CD4-positive, alpha-beta T cell treated with Interleukin-6 for 4 hours (primary cell): ENCODE measurements around the gene BRD2.

ENCODE experiments used
- DNase-seq: peaks from one replicate; pipeline ENCODE4 v3.0.0-alpha.2; 2020; ENCODE audit warnings: mixed read lengths

The BRD2 gene

DNA sequence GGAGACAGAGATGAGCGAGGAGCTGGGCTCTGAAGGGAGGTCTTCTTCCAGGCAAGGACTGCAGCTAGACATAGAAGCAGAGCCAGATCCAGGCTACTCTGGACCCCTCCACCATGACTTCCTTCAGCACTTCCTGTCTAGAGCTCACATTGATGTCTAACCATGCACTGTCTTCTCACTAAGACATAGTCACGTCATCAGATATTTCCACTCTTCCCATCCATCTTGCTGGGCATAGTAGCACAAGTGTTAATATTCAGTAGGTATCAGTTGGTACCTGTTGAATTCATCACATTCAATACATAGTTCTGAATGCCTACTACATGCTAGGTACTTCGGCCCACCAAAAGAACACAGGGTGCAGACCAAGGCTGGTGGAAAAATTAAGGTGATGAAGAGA, 18.4 kb upstream of the BRD2 start:
- DNase-seq, result no peak

DNA sequence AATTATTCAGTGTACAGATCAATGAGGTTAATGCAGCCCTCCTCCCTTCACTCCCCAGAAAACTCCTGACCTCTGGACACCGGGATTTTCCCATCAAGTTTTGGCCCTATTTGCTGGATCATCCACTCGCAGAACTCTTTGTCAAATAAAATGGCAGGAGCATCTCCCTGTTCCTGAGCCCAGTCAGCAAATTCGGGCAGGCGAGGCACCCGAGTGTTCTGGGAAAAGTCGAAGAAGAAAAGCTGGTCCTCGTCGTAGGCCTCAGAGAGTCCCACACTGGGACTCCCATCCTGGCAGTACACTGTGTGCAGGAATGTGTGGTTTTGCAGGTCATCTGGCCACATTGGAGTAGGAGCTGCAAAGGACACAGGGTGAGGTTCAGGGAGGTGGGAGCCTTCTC, 17.9 kb upstream of the BRD2 start:
- DNase-seq, result no peak

- peak; percentile 81 for DNase-seq
These were observed 15.3 kb upstream of the BRD2 start, which contains the start of gene HLA-DMA for GRCh38 chr6:32952817-32953739. Gene HLA-DMA (minus strand): TSS chr6:32953097. CDS start chr6:32953036, 61 bp downstream.

DNA sequence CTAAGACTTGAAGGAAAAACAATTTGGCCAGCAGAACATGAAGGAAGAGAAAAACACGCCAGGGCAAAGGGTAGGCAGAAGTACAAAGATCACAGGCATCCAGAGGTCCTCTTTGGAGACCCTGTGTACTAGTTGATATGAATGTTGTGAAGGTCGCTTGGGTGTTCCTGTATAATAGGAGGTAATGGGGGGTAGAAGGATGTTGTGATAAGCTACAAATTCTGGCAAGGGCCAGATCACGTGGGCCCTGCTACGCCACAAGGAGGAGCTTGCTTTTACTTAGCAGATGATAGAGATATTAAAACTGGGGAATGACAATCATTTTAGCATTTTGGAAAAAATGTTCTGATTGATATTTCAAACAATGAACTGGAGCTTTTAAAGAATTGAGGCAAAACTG, 14.6 kb upstream of the BRD2 start:
- DNase-seq, result no peak

- no peak for DNase-seq
These were observed 14.1 kb upstream of the BRD2 start for GRCh38 chr6:32954267-32954666.

DNA sequence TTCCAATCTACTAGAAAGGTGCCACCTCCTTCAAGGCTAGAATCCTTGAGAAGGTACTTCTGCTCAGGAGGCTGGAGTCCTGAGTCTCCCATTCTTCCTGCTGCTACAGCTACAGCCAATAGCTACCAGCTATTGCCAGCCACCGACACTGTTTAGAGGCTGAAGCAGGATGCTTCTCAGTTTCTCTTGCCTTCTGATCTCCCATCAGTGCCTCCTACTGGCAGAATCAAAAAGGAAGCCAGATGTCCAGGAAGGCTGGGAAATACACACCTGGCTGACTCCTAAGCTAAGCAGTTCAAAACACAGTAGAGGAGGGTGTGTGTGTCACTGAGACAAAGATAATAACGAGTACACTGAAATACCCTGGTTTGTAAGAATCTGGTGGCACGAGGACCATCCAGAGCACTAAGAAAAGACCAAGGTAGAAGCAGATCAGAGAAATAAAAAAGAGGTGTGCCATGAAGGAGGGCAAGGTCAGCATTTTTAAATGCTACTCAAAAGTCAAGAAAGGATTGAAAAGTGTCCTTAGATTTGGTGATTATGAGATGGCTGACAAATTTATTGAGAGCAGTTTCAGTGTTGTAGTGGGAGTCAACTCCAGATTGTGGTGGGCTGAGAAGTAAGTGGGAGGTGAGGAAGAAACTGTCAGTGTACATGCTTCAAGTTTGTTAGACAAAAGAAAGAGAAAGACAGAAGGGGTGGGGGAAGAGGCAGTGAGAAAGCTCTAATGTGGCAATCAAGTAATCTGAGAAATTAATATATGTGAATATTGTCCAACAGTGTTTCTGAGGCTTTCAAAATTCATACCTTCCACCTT, 13.2 kb upstream of the BRD2 start:
- DNase-seq, result peak; percentile 48

GRCh38 chr6:32956176-32956575, 12.2 kb upstream of the BRD2 start:
- DNase-seq, result no peak

DNA sequence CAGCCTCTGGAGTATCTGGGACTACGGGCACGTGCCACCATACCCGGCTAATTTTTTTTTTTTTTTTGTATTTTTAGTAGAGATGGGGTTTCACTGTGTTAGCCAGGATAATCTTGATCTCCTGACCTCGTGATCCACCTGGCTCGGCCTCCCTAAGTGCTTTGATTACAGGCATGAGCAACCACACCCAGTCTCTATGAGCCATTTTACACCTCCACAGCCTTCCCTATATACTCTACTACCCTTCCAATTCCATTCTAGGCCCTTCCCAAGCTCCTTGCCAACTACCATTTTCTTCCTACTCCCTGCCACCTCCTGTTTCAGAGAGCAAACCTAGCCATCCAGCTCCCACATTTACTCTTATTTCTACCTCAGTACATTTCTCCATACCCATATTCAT, 7.8 kb upstream of the BRD2 start:
- no peak for DNase-seq

- DNase-seq, result no peak
These were observed 6.1 kb upstream of the BRD2 start for GRCh38 chr6:32962213-32962826.

DNA sequence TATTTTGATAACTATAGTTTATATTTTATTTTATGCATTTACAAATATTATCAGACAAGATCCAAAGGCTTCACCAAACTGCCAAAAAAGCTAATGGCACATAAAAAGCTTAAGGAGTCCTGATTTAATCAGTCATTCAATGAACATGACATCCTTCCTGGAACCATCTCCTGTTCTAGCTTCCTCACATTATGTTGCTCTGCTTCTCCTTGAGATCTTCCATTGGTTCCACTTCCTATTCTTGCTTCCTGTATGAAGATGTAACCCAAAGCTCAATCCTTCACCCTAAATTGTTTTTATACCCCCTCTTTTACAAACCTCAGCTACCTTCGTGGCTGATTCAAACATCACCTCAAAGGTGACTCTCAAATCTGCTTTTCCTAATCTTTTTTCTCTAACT, 4.5 kb upstream of the BRD2 start:
- no peak for DNase-seq

DNA sequence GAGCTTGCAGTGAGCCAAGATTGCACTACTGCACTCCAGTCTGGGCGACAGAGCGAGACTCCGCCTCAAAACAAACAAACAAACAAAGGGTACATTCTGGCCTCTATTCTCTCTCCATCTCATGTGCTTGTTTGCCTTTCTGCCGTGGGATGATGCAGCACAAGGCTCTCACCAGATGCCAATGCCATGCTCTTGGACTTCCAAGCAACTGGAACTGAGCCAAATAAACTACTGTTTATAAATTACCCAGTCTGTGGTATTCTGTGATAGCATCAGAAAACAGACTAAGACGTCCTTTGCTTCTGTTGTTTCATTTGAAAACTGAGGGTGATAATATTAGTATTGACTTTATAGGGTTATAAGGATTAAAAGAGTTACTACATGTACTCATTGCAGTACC, 3.6 kb upstream of the BRD2 start:
- DNase-seq, result no peak

DNA sequence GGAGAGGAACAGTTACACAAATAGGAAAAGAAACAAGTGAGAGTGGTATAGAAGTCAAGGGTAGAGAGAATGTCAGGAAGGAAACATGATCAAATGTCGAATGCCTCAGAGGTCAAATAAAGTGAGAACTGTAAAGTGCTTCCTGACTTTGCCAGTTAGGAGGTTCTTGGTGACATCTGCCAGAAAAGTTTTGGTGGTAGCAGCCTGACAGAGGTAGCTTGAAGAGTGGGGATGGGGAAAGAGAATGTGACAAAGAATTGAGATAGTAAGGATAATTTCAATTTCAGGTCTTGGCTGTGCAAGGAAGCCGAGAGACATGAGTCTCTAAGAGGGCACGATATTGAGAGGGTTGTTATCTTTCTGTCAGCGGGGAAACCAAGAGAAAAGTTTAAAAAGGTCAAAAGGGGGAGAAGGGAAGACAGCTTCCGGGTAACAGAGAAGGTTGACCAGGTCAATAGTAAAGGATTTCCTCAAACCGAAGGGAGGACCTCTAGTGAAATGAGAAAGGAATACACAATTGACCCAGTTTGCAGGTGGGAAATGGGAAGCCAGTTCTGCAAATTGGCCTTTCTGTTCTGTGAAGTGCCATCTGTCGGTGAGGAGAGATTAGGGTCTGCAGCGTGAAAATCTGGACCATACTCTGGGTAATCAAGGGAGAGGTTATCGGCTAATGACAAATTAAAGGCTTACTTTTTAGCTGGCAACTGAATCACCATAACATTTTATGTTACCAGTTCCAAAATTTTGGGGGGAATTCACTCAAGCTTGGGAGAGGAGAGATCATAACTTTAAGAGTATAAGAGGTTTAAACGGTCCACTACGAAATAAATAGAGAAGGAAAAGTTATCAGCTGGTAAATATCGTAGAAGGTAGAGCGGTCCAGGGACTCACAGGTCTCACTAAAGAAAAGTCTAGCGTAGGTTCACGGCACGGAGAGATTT, 973 bp upstream of the BRD2 start:
- DNase-seq, result peak; percentile 40

GRCh38 chr6:32968867-32969684, 682 bp downstream of the BRD2 start:
- peak; percentile 55 for DNase-seq

- DNase-seq, result peak; percentile 75
These were observed 1.5 kb downstream of the BRD2 start for GRCh38 chr6:32969685-32970412.

DNA sequence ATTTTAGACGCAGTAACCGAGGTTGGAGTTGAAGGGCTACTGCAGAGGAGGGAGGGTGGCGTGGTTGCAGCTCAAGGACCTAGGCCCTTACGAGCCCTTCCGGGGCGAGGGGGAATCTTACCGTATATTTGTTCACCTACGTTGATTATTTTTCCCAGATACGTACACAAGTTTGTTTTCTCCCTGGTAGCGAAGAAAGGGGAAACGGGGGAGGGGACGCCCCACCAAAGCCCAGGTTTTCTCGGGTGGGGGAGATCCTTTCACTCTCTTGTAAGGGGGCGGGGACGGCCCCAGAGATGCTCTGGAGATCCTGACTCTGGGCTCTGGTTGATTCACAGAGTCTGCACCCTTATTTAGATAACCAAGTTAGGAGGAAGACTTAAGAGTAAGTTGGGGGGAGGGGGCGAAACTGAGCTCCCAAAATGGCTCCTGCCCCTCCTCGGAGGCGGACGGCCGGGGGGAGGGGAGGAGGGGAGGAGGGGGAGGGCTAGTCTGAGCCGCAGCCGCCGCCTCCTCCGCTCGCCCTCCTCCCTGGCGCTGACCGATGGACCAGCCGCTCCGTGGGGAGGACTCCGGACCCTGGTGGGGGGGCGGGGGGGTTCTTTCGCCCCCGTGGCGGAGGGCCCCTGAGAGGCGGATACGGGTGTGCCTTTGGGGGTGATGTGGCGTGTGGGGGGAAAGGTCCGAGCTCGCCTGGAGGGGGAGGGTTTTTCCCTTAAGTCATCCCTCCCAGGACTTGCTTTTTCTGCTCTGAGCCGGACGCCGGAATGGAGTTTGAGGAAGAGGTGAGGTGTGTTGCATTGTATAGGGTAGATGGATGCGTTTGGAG, 2.2 kb downstream of the BRD2 start:
- DNase-seq, result peak; percentile 85

DNA sequence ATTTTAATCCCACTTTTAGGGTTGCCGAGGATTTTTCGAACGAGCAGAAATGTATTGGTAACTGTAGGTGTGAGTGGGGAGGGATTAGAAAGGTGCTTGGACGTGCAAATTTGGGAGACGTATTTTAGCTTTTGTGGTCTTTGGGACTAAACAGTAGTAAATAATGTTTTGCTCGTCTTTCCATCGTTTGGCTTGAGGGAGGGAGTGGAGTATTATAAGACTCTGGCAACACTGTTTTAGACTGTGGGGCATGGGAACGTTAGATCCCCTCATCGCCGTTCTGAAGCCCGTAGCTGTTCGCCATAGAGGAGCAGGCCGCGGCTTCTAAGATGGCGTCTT, 2.8 kb downstream of the BRD2 start:
- DNase-seq, result no peak

DNA sequence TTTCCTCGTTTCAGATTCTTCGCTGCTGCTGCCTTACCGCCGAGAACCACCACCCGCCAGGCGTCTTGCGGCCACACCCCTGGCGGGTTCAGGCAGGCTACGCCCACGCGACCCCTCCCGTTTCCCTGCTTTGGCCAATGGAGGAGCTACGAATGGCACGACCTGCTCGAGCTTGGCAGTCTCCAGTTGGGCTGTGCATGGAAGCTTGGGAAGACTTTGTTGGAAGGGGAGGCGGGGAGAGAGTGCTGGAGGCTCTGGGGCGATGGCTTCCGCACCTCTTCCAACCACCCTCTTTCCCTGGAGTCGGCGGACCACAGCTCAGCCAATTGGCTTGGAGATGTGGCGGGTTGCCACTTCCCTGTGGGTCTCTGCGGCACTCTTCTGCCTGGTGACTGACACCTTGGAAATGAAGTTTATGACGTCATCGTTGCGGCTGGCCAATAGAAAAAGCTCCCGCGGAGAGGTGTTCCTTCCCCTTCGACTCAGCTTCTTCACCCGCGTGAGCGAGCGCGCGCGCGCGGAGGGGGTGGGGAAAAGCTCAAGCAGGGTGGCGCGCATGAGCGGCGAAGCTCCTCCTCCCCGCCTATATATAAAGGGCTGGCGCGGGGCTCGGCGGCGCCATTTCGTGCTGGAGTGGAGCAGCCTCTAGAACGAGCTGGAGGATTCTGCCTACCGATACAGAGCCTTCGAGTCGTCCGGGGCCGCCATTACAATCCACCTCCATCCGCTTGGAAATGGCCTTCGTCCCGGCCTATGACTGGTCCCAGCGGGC, 3.4 kb downstream of the BRD2 start:
- DNase-seq, result peak; percentile 99

DNA sequence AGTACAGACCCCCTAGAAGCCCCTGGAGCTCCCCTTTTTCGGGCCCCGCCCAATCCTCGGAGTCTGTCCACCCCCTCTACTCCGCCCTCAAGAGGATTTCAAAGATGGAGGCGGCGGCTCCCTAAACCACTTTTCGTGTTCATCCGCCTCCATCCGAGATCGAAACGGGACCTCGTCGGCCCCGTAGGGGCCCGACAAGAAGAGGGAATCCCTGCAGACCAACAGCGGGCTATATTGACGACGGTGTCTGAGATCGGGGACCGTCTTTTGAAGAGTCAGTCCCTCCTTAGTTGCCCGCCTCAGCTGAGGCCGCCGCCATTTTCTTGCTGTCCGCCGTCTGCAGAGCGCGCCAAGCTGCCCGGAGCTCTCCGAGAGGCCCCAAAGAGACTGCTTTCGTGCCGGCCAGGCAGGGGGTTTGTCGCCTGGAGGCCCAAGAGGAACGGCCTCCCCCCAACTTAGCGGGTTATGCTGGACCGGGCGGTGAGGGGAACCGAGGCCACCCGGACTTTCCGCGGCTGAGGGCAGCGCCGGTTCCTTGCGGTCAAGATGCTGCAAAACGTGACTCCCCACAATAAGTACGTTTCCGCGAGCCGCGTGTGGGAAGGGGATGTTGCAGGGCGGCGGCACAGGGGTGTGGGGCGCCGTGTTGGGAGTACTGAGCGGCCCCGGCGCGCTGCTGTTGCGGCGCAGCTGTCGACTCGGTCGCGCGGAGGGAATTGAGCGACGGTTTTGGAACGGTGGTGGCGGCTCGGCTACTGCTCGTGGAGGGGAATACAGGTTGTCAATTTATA, 4.2 kb downstream of the BRD2 start:
- peak; percentile 71 for DNase-seq
